ENCODE measurements around the gene ANKRD31.

DNA sequence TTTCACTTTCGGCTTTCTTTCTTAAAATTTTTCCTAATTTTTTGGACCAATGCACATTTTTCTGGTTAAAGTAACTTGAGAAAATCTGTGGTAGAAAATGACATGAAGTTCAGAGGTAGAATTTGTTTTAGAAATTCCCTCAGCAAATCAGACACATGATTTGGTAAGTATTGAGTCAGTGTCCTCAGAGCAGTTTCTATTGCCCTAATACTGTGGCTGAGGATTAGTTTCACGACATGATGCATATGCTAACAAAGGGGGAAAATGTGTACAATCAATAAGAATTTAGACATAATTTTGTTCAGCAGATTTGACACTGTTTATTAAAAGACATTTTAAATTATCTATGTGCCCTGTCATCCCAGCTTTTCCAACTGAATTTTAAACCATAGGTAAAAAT, 128.2 kb downstream of the ANKRD31 start:
- TF ChIP-seq, protein P1, sequence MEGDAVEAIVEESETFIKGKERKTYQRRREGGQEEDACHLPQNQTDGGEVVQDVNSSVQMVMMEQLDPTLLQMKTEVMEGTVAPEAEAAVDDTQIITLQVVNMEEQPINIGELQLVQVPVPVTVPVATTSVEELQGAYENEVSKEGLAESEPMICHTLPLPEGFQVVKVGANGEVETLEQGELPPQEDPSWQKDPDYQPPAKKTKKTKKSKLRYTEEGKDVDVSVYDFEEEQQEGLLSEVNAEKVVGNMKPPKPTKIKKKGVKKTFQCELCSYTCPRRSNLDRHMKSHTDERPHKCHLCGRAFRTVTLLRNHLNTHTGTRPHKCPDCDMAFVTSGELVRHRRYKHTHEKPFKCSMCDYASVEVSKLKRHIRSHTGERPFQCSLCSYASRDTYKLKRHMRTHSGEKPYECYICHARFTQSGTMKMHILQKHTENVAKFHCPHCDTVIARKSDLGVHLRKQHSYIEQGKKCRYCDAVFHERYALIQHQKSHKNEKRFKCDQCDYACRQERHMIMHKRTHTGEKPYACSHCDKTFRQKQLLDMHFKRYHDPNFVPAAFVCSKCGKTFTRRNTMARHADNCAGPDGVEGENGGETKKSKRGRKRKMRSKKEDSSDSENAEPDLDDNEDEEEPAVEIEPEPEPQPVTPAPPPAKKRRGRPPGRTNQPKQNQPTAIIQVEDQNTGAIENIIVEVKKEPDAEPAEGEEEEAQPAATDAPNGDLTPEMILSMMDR (conservative IDR thresholded peaks at IDR 0.05; ENCODE audit: low read depth, low read length): no peak
- peak; percentile 45 for TF ChIP-seq EZH2 (IDR thresholded peaks at IDR 0.05; ENCODE audit: low read length, unreplicated experiment)

Data from PC-3 (cell line).